K562 (cell line): ENCODE data around the gene OSBP2.

Experiments used
- ATF2 ChIP-seq: sonication (generic); formaldehyde crosslinking; IDR thresholded peaks from 2 replicates; pipeline ENCODE4 v1.8.1; 2022; ENCODE audit warnings: missing genetic modification reagents
- BRF1 ChIP-seq: IDR thresholded peaks from 3 replicates; pipeline ENCODE4 v1.6.1; 2011; ENCODE audit warnings: borderline replicate concordance, mild to moderate bottlenecking; ENCODE audit not compliant: insufficient read length; ENCODE audit errors: extremely low read depth
- CBX8 ChIP-seq: fragments of 200-600 bp; sonication (generic); IDR thresholded peaks from 2 replicates; pipeline ENCODE4 v1.6.1; 2012; ENCODE audit warnings: borderline replicate concordance, mixed run types, low read depth, mild to moderate bottlenecking, moderate library complexity, mixed read lengths, low read length, control low read depth, inconsistent platforms; ENCODE audit not compliant: poor library complexity, severe bottlenecking; ENCODE audit errors: extremely low read depth
- EP300 ChIP-seq: IDR thresholded peaks from 2 replicates; pipeline ENCODE4 v1.6.1; 2012; ENCODE audit warnings: low read length, improper control_type of control experiment
- EZH2 ChIP-seq: IDR thresholded peaks from 2 replicates; pipeline ENCODE4 v1.6.1; 2012; ENCODE audit warnings: low read depth, mild to moderate bottlenecking, inconsistent platforms, low read length, borderline replicate concordance
- HDAC6 ChIP-seq: IDR thresholded peaks from 2 replicates; pipeline ENCODE4 v1.6.1; 2012; ENCODE audit warnings: low read depth, mild to moderate bottlenecking, control low read depth, inconsistent platforms, low read length, moderate library complexity
- SMAD3 ChIP-seq: fragments of 450-650 bp; formaldehyde crosslinking; conservative IDR thresholded peaks from 2 replicates; pipeline ENCODE4 v1.4.0; 2020; ENCODE audit warnings: mild to moderate bottlenecking
- SP1 ChIP-seq: sonication (generic); formaldehyde crosslinking; IDR thresholded peaks from 2 replicates; pipeline ENCODE4 v1.8.1; 2022; ENCODE audit warnings: mild to moderate bottlenecking, missing genetic modification reagents
- TCF7 ChIP-seq: sonication (generic); IDR thresholded peaks from 2 replicates; pipeline ENCODE4 v1.6.1; 2016; ENCODE audit warnings: antibody characterized with exemption, borderline replicate concordance
- USF2 ChIP-seq: sonication (generic); formaldehyde crosslinking; IDR thresholded peaks from 2 replicates; pipeline ENCODE4 v1.5.0; 2020; ENCODE audit warnings: missing genetic modification reagents
- XRCC3 ChIP-seq: fragments of 450-650 bp; IDR thresholded peaks from 2 replicates; pipeline ENCODE4 v1.6.1; 2017; ENCODE audit warnings: mild to moderate bottlenecking, moderate library complexity

GRCh38 chr22:30650508-30651116, 44.1 kb upstream of the OSBP2 start:
- TF ChIP-seq XRCC3 = no peak
- TF ChIP-seq SMAD3 (CRISPR knock-in tag) = no peak
- TF ChIP-seq ATF2 (CRISPR knock-in tag) = no peak
- no peak for TF ChIP-seq USF2 (CRISPR knock-in tag)
- TF ChIP-seq EP300 = no peak
- TF ChIP-seq SP1 (CRISPR knock-in tag) = no peak
- no peak for TF ChIP-seq EZH2
- no peak for TF ChIP-seq HDAC6
- no peak for TF ChIP-seq CBX8
- no peak for TF ChIP-seq BRF1
- TF ChIP-seq TCF7 = no peak
